Mesenchymal stem cell (in vitro differentiated cells and primary cell): Measurements from ENCODE around the gene MAPK10. TPM values are rescaled to one million over a fixed set of nuclear protein-coding genes. Genes with fewer than 3 reads are reported as not detected.

ENCODE experiments used
- DNase-seq: peaks from one replicate; pipeline ENCODE4 v3.0.0-alpha.2; 2013
- H2AFZ ChIP-seq: one replicate; pipeline ENCODE4 v1.6.1; 2013; ENCODE audit warnings: low read depth, mild to moderate bottlenecking, control low read depth, inconsistent platforms, low read length, moderate library complexity
- H2AK5ac ChIP-seq: 2 replicates; pipeline ENCODE4 v1.6.1; 2013; ENCODE audit warnings: low read length, moderate library complexity, mild to moderate bottlenecking, inconsistent platforms; ENCODE audit not compliant: severe bottlenecking
- H2BK120ac ChIP-seq: one replicate; pipeline ENCODE4 v1.6.1; 2013; ENCODE audit warnings: low read depth, mild to moderate bottlenecking, inconsistent platforms, low read length, moderate library complexity
- H2BK12ac ChIP-seq, 2 experiments: one replicate each; pipeline ENCODE4 v1.6.1; 2013; ENCODE audit warnings: inconsistent platforms in 2 of 2, low read length in 2 of 2, mild to moderate bottlenecking in 2 of 2, moderate library complexity in 2 of 2, control low read depth in 1 of 2
- H2BK15ac ChIP-seq: one replicate; pipeline ENCODE4 v1.6.1; 2013; ENCODE audit warnings: mild to moderate bottlenecking, low read depth, inconsistent platforms; ENCODE audit not compliant: poor library complexity, severe bottlenecking
- H2BK5ac ChIP-seq: 2 replicates; pipeline ENCODE4 v1.6.1; 2013; ENCODE audit warnings: low read depth, mild to moderate bottlenecking, low read length, control low read depth, inconsistent platforms; ENCODE audit not compliant: poor library complexity, severe bottlenecking
- H3K14ac ChIP-seq, 2 experiments: one replicate each; pipeline ENCODE4 v1.6.1; 2013; ENCODE audit warnings: inconsistent platforms in 2 of 2, low read length in 2 of 2, control low read depth in 1 of 2, mild to moderate bottlenecking in 1 of 2, moderate library complexity in 1 of 2
- H3K18ac ChIP-seq, 2 experiments: one replicate each; pipeline ENCODE4 v1.6.1; 2013; ENCODE audit warnings: inconsistent platforms in 2 of 2, low read length in 2 of 2, control low read depth in 1 of 2, low read depth in 1 of 2, mild to moderate bottlenecking in 1 of 2
- H3K23ac ChIP-seq, 2 experiments: one replicate each; pipeline ENCODE4 v1.6.1; 2013; ENCODE audit warnings: inconsistent platforms in 2 of 2, low read length in 2 of 2, mild to moderate bottlenecking in 2 of 2, moderate library complexity in 2 of 2, control low read depth in 1 of 2
- H3K27ac ChIP-seq: 2 replicates; pipeline ENCODE4 v1.5.1; 2013; ENCODE audit warnings: mild to moderate bottlenecking, moderate library complexity, low read length, control low read depth, inconsistent platforms; ENCODE audit not compliant: poor library complexity, severe bottlenecking
- H3K27me3 ChIP-seq, 2 experiments: 2 replicates each; pipeline versions ENCODE4 v1.6.1 to v1.7.0; 2013; ENCODE audit warnings: low read length in 2 of 2, mild to moderate bottlenecking in 2 of 2, moderate library complexity in 2 of 2, control low read depth in 1 of 2, inconsistent platforms in 1 of 2; ENCODE audit not compliant: control insufficient read depth in 1 of 2, insufficient read depth in 1 of 2
- H3K36me3 ChIP-seq, 2 experiments: 2 replicates each; pipeline versions ENCODE4 v1.6.1 to v1.7.0; 2013; ENCODE audit warnings: low read length in 2 of 2, control low read depth in 1 of 2, inconsistent platforms in 1 of 2, low read depth in 1 of 2, mild to moderate bottlenecking in 1 of 2; ENCODE audit not compliant: insufficient read depth in 2 of 2, control insufficient read depth in 1 of 2
- H3K4ac ChIP-seq, 2 experiments: one replicate each; pipeline ENCODE4 v1.6.1; 2013; ENCODE audit warnings: inconsistent platforms in 2 of 2, low read length in 2 of 2, mild to moderate bottlenecking in 2 of 2, moderate library complexity in 2 of 2, control low read depth in 1 of 2, low read depth in 1 of 2
- H3K4me1 ChIP-seq: 2 replicates; pipeline ENCODE4 v1.6.1; 2013; ENCODE audit warnings: low read depth, low read length, control low read depth; ENCODE audit not compliant: control insufficient read depth, insufficient read depth
- H3K4me2 ChIP-seq: 2 replicates; pipeline ENCODE4 v1.6.1; 2013; ENCODE audit warnings: low read length, mild to moderate bottlenecking, inconsistent platforms; ENCODE audit not compliant: poor library complexity, severe bottlenecking
- H3K4me3 ChIP-seq, 2 experiments: 2 replicates each; pipeline versions ENCODE4 v1.5.1 to v1.7.0; 2013; ENCODE audit warnings: low read length in 2 of 2, mild to moderate bottlenecking in 2 of 2, control low read depth in 1 of 2, low read depth in 1 of 2; ENCODE audit not compliant: insufficient read depth in 1 of 2
- H3K79me1 ChIP-seq: replicated peaks from 2 replicates; pipeline ENCODE4 v1.6.1; 2013; ENCODE audit warnings: mild to moderate bottlenecking, control low read depth, low read length, inconsistent platforms; ENCODE audit not compliant: poor library complexity, severe bottlenecking
- H3K9ac ChIP-seq: 2 replicates; pipeline ENCODE4 v1.7.0; 2013; ENCODE audit warnings: mild to moderate bottlenecking, low read length, moderate library complexity
- H3K9me3 ChIP-seq: 2 replicates; pipeline ENCODE4 v1.7.0; 2013; ENCODE audit warnings: mild to moderate bottlenecking, low read length; ENCODE audit not compliant: control insufficient read depth
- H4K8ac ChIP-seq: one replicate; pipeline ENCODE4 v1.6.1; 2013; ENCODE audit warnings: inconsistent platforms, mild to moderate bottlenecking, low read length, moderate library complexity
- H4K91ac ChIP-seq: one replicate; pipeline ENCODE4 v1.6.1; 2013; ENCODE audit warnings: mild to moderate bottlenecking, low read length, inconsistent platforms
- WGBS: methylation state at CpG from one replicate; pipeline ENCODE4 v1.1.7; 2013; ENCODE audit warnings: mixed read lengths; 5-methylcytosine and 5-hydroxymethylcytosine counted together
- polyA plus RNA-seq, 2 experiments: library from polyadenylated mRNA; stranded (reverse); fragments of 200-250 nt; gene quantifications; one replicate each; pipeline ENCODE4 v1.2.3, GENCODE V29; 2013

Gene MAPK10
- polyA plus RNA-seq (2013, experiment 1 of 2): 3.3 TPM
- 2.5 TPM for polyA plus RNA-seq (2013, experiment 2 of 2)

- peak within 1 kb of the TSS; percentile 31 to 72 for H3K4me3 ChIP-seq
Measured at GRCh38 chr4:86359944-86360478, at the start of gene MAPK10. TSS of gene MAPK10 (minus strand) at chr4:86360053.

GRCh38 chr4:86403575-86403974 lies 43.7 kb upstream of the MAPK10 start:
- Histone ChIP-seq H3K4me3 (no peak overlapping the region), H4K8ac (no peak overlapping the region), H2AFZ (no peak overlapping the region), H3K79me1 (no peaks in the 10 kb centered on the region), H3K4me1 (no peaks in the 10 kb centered on the region), H3K9ac (no peak overlapping the region), H3K27ac (no peak overlapping the region), H3K18ac (no peak overlapping the region), H2BK5ac (no peak overlapping the region), H3K27me3 (no peaks in the 10 kb centered on the region), H2BK120ac (no peak overlapping the region), H3K4me2 (no peak overlapping the region), H2BK12ac (no peak overlapping the region), H3K4ac (no peak overlapping the region), H3K14ac (no peak overlapping the region), H3K23ac (no peak overlapping the region), H2AK5ac (no peak overlapping the region), H4K91ac (no peak overlapping the region), H2BK15ac (no peak overlapping the region), H3K36me3 (no peaks in the 10 kb centered on the region), H3K9me3 (no peaks in the 10 kb centered on the region)
- 57% methylated on average over 6 of the region's 6 CpGs for WGBS
- DNase-seq: no peak

More at GRCh38 chr4:86359944-86360478, at the start of gene MAPK10:
- peak within 1 kb of the TSS; percentile 49 to 72 for H2BK12ac ChIP-seq
- no peaks in the 10 kb centered on the region for H3K27me3 ChIP-seq
- H3K4me1 ChIP-seq: peaks cover 4% of the 10 kb centered on the region
- no peak within 1 kb of the TSS for H2BK5ac ChIP-seq
- H3K9ac ChIP-seq: peak within 1 kb of the TSS; percentile 74
- H2BK120ac ChIP-seq: no peak within 1 kb of the TSS
- H3K4ac ChIP-seq: no peak within 1 kb of the TSS
- no peak within 1 kb of the TSS for H4K91ac ChIP-seq
- H3K36me3 ChIP-seq: no peaks in the 10 kb centered on the region
- H2BK15ac ChIP-seq: peak within 1 kb of the TSS; percentile 60
- H3K79me1 ChIP-seq: no peaks in the 10 kb centered on the region
- 13% methylated on average over 12 of the region's 12 CpGs for WGBS
- peak within 1 kb of the TSS; percentile 48 to 95 for H3K18ac ChIP-seq
- peak; percentile 98 for DNase-seq
- peak within 1 kb of the TSS in 1 of 2 experiments; percentile 74 for H3K14ac ChIP-seq
- peak within 1 kb of the TSS; percentile 57 for H2AFZ ChIP-seq
- H3K9me3 ChIP-seq: no peaks in the 10 kb centered on the region
- H2AK5ac ChIP-seq: peak within 1 kb of the TSS; percentile 41
- peak within 1 kb of the TSS; percentile 33 for H4K8ac ChIP-seq
- no peak within 1 kb of the TSS for H3K23ac ChIP-seq
- H3K27ac ChIP-seq: no peak within 1 kb of the TSS
- H3K4me2 ChIP-seq: peak within 1 kb of the TSS; percentile 14

GRCh38 chr4:86401826-86402225 lies 42.0 kb upstream of the MAPK10 start:
- no peak for DNase-seq

GRCh38 chr4:86400216-86400615 lies 40.4 kb upstream of the MAPK10 start:
- H2AK5ac ChIP-seq: no peak overlapping the region
- H3K4me3 ChIP-seq: no peak overlapping the region
- no peaks in the 10 kb centered on the region for H3K4me1 ChIP-seq
- H2BK12ac ChIP-seq: no peak overlapping the region
- H3K79me1 ChIP-seq: no peaks in the 10 kb centered on the region
- no peak overlapping the region for H2BK15ac ChIP-seq
- DNase-seq: peak; percentile 64
- H3K9me3 ChIP-seq: no peaks in the 10 kb centered on the region
- no peak overlapping the region for H3K23ac ChIP-seq
- no peaks in the 10 kb centered on the region for H3K36me3 ChIP-seq
- H2AFZ ChIP-seq: no peak overlapping the region
- H2BK120ac ChIP-seq: no peak overlapping the region
- WGBS: 72% methylated on average over 2 of the region's 4 CpGs
- no peak overlapping the region for H3K4ac ChIP-seq
- H4K8ac ChIP-seq: no peak overlapping the region
- no peak overlapping the region for H3K9ac ChIP-seq
- no peak overlapping the region for H3K4me2 ChIP-seq
- H3K14ac ChIP-seq: no peak overlapping the region
- no peak overlapping the region for H4K91ac ChIP-seq
- no peak overlapping the region for H2BK5ac ChIP-seq
- no peaks in the 10 kb centered on the region for H3K27me3 ChIP-seq
- H3K27ac ChIP-seq: no peak overlapping the region
- H3K18ac ChIP-seq: no peak overlapping the region

More at GRCh38 chr4:86401826-86402225, 42.0 kb upstream of the MAPK10 start:
- Histone ChIP-seq H2AFZ (no peak overlapping the region), H3K79me1 (no peaks in the 10 kb centered on the region), H3K14ac (no peak overlapping the region), H2BK5ac (no peak overlapping the region), H4K8ac (no peak overlapping the region), H3K4ac (no peak overlapping the region), H3K4me3 (no peak overlapping the region), H3K18ac (no peak overlapping the region), H3K9ac (no peak overlapping the region), H2BK15ac (no peak overlapping the region), H3K9me3 (no peaks in the 10 kb centered on the region), H2BK120ac (no peak overlapping the region), H2AK5ac (no peak overlapping the region), H3K36me3 (no peaks in the 10 kb centered on the region), H3K4me1 (no peaks in the 10 kb centered on the region), H2BK12ac (no peak overlapping the region), H3K27me3 (no peaks in the 10 kb centered on the region), H4K91ac (no peak overlapping the region), H3K23ac (no peak overlapping the region), H3K4me2 (no peak overlapping the region), H3K27ac (no peak overlapping the region)
- 92% methylated on average over 1 of the region's 2 CpGs for WGBS
